GM10266 (cell line): ENCODE data around the gene CAMK1D.

Experiments
- DNase-seq: peaks from one replicate; pipeline ENCODE4 v3.0.0; 2012; ENCODE audit errors: extremely low spot score
- CTCF ChIP-seq: IDR thresholded peaks from 2 replicates; pipeline ENCODE4 v1.5.1; 2012; ENCODE audit warnings: mild to moderate bottlenecking, low read depth; ENCODE audit not compliant: control insufficient read depth, insufficient read depth; ENCODE audit errors: missing control alignments

Gene CAMK1D

DNA sequence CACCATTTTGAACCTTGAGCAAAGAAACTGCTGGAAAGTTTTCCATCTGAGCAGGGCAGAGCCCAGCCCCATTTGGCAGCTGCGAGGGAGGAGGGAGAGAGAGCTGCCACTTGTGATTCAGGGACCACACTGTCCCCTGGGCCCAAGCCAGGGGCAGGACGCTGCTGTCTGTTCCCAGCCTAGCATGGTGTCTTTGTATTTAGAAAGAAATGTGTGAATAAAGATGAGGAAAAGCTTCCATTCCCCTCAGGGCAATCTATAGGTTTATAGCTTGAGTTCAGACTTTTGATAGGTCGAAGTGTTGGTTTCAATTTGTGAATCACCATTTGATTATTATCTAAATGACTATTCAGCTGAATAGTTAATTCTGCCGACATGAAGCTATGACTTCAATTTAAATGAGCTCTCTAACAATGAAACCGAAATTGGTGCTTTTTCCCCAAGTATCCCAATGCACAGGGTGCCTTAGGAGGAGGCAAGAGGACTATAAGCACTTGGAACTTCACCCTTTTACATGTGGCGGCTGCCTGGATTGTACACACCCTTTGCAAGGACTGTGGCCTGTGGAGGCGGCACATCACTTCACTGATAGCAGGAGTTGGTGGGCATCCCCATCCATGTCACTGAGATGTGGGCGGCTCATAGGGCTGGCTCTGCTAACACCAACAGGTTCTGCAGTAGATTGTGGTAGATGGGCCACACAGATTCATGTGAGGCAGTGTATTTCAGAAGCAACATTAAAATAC lies 428.7 kb downstream of the CAMK1D start:
- TF ChIP-seq CTCF = no peak
- no peak for DNase-seq

DNA sequence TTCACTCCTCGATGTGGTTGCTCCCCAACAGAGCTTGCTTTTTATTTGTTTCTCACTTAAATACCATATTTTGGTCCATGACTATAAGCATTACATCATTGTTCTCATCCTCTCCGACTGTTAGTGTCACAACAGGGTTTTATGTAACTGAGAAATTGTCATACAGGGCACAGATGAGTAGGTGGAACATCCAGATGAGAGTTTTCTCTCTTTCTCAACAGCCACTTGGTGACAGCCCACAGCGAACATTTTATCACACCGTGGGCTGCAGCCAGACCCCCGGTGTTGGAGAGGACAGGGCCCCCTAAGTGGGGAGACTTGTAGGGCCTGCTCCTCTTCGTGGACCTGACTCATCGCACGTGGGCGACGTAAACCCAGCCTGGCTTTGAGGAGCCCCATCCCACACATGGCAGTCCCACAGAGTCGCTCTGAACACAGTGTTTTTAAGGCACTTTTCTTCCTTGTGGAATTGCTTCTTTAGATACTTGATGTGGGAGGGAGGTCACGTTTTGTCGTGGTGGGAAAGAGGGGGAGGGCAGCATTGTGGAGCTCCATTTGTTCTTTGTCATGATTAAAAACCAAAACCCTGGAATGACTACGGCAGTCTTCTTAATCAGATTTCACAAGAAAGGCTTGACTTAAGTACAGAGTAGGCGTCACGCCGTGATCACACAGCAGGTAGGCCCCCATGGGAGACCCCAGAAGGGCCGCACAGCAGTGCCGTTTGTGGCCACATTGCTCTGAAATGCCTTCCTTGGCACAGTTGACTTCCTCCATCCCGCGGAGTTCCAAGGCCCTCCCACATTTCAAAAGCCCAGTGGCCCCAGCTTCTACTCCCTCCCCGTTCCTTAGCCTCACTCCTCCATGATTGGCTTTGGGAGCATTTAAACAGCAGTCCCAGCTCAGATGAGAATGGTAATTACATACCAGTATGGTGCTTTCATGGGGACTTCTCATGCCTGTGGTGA lies 431.6 kb downstream of the CAMK1D start:
- DNase-seq = no peak
- no peak for TF ChIP-seq CTCF

DNA sequence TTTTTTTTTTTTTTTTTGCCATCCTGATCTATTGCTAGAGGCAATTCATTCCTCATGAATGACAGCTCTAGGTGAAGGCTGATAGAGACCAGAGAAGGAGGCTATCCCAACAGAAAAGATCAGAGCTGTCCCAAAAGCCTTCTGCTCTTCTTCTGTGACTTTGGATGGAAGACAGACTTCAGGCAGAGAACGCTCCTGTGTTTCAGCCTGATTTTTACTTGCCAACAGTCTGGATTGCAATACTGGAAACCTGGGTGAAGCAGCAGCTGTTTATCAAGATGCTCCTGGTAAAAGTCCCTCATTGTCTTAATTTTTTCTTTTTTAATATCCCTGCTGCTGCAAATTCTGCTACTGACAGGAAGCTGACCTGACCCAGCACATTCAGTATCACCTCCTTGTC lies 432.6 kb downstream of the CAMK1D start:
- no peak for DNase-seq
- TF ChIP-seq CTCF = no peak

GRCh38 chr10:12782537-12782936 lies 433.2 kb downstream of the CAMK1D start:
- peak; percentile 60 for TF ChIP-seq CTCF
- peak; percentile 41 for DNase-seq

- TF ChIP-seq CTCF = no peak
- no peak for DNase-seq
These were observed 433.9 kb downstream of the CAMK1D start for GRCh38 chr10:12783293-12783692.

- no peak for DNase-seq
- TF ChIP-seq CTCF = no peak
These were observed 435.3 kb downstream of the CAMK1D start for GRCh38 chr10:12784646-12785045.

DNA sequence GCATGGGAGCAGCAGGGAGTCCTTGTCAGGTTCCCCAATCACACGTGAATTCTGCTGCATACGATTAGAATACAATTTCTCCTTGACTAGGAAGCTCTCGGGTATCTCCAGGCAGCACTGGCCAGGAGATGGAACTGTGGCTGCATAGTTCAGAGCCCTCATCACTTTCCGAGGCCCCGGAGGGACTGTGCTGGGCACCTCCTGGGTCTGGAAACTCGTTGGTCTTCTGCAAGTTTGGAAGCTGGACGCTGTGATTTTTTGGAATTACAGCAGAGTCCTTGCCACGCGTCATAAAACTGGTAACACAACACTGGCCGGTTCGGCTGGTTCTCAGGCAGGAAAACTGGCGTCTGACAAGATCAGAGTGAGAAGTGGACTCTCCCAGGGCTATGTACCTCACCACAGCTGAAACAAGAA lies 436.1 kb downstream of the CAMK1D start:
- no peak for DNase-seq
- TF ChIP-seq CTCF = no peak
